HG03064 (cell line): ENCODE measurements around the gene FAM107B.

Experiments used
- ATAC-seq: cut with Tn5 transposase; IDR thresholded peaks from one replicate; pipeline ENCODE4 v1.9.1; 2021; ENCODE audit warnings: low read depth; ENCODE audit not compliant: unreplicated experiment

FAM107B gene

DNA sequence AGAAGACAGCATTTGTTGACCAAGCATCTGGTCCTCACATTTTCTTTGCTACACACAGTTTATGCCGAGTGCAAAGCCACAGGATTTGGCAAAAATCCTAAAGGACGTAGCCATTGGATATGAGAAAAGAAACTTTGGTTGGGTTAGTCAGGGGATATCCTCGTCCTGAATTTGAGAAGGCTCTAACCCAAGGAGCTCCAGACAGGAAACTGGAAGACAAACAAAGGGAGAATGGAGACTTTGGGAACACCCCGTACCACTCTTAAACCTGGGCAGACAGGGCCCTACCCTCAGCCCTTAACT, 297.3 kb downstream of the FAM107B start:
- ATAC-seq: no peak

DNA sequence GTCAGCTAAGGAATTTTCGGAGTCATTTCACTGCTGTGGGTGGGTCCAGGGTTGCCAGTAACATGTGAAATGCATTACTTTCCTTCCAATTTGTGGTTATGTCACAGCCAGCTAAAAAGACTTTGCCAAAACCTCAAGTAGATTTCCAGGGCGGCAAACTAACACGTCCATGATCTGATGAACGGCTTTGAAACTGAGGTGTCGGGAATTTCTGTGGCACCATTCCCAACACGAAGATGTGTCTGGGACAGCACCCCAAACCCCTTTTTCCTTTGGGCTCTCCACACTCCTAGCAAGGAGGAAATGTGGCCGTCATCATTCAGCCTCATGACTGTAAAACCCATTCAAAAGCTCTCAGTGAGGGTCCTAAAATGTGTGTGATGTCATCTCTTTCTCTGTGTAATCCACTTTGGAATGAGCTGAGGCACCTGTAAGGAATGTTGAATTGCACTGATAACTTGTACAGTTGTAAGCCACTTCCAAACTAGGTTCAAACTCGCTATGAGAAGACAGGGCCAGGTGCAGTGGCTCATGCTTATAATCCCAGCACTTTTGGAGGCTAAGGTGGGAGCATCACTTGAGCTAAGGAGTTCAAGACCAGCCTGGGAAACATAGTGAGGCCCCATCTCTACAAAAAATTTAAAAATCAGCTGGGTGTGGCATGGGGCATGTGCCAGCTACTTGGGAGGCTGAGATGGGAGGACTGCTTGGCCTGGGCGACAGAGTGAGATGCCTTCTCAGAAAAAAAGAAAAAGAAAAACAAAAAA, 297.9 kb downstream of the FAM107B start:
- ATAC-seq: no peak

DNA sequence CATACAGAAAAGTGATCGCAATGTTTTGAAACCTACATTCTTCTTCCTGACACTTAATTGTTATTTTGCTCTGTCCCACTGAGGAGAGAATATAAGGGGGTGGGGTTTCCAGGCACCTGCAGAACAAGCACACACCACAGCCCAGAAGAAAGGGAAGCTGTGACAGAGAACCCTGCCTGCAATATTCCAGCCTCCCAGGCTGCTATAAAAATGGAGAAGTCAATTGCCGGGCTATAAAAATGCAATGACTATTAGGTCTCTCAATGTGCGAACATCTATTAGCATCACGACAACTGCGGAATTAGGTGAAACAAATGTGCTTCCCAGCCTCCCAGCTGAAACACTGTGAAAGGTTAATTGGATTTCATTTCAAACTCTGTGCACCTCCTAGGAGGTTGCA, 298.7 kb downstream of the FAM107B start:
- ATAC-seq: no peak

DNA sequence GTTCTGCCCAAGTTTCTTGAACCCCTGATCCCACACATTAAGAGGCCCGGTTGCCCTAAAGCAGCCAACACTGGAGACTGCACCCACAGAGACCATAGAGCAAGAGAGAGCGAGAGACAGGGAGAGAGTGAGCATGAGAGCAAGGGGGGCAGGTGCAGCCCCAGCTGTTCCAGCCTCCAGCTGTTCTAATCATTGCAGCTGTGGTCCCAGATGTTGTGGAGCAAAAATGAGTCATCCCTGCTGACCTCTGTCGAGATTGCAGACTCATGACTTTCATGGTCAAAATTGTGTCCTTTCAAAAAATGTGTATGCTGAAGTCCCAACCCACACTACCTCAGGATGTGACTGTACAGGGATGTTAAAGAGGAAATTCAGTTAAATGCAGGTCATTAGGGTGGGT, 300.0 kb downstream of the FAM107B start:
- ATAC-seq: no peak

DNA sequence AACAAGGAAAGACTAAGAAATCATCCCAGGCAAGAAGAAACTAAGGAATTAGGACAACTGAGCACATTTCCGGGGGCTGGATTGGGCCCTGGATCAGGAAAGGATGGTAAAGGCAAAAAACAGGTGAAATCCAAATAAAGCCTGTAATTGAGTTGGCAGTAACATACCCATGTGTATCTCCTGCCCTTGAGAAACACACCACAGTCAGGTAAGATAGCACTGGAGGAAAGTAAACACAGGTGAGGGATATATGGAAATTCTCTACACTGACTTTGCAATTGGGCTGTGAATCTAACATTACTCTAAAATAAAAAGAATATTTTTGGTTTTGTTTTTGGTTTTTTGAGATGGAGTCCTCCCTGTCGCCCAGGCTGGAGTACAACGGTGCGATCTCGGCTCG, 303.8 kb downstream of the FAM107B start:
- ATAC-seq: no peak

DNA sequence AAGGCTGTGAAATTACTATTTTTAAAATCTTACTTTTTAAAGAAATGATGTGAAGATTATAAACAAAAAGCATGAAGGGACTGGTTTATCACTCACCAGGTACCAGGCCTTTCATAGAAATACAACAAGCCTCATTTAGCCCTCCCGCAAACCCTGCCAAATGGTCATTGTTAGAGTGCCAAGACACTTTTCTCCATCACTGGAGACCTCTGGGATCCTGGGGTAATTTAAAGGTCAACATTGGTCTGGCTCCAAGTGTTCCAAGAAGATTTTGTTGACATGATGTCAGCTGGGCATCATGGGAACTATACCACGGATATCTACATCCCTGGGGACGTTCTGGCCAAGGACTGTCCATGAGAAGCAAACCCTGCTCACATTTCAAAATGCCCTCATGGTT, 306.0 kb downstream of the FAM107B start:
- ATAC-seq: no peak
